Body of pancreas (tissue), 4 donors: ENCODE measurements around the gene HDC.

Source experiments
- CTCF ChIP-seq, 7 experiments: fragments of 450-650 bp in 4 of 7; fragments of 200-600 bp in 3 of 7; sonication (generic) in 3 of 7; IDR thresholded peaks; one replicate each; pipeline ENCODE4 v1.5.1; 2016 to 2019; ENCODE audit warnings: antibody characterized with exemption in 7 of 7
- POLR2A ChIP-seq, 3 donors: fragments of 450-650 bp; IDR thresholded peaks; one replicate each; pipeline ENCODE4 v1.6.1; 2016; ENCODE audit warnings: antibody characterized with exemption in 3 of 3, mild to moderate bottlenecking in 2 of 3

- TF ChIP-seq CTCF (IDR thresholded peaks at IDR 0.05) (no peak), POLR2A (IDR thresholded peaks at IDR 0.05) (no peak)
Measured at GRCh38 chr15:50206020-50206419, 59.5 kb downstream of the HDC start.
